ENCODE data around the gene PAN3.

The PAN3 gene

DNA sequence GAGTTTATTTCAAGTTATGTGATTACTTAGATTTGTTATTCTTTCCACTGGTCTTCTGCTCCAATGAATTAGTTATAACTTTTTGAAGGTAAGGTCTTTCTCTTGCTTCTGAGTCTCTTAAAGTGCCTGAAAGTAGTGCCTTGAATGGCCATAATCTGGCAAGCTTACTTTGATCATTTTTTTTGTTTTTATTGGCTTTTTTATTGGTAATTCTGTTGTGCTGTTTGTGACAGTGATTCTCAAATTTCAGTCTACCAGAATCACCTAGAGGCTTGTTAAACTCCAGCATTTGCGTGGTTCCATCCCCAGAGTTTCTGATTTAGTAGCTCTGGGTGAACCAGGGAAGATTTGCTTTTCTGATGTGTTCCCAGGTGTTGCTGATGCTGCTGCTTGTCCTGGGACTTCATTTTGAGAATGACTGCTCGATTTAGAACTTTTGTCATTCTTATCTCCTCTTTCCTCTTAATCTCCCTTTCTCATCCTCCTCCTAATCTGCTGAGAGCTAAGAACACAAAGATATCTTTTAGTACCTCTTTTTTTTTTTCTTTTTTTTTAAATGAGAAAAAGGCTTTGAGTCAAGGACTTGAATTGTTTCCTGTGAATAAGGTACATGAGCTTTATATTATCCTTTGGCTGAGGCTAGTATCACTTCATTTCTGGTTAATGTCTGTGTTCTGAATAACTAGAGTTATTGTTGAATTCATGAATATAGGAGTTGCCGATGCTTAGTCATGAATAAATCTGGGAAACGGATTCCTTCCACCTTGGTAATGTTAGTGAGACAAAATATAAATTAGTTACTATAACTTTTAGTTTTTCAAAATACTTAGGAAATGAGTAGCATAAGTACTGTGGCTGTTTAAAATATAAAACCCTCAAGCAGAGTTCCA lies 91.4 kb downstream of the PAN3 start:
- DNase-seq = no peak

DNA sequence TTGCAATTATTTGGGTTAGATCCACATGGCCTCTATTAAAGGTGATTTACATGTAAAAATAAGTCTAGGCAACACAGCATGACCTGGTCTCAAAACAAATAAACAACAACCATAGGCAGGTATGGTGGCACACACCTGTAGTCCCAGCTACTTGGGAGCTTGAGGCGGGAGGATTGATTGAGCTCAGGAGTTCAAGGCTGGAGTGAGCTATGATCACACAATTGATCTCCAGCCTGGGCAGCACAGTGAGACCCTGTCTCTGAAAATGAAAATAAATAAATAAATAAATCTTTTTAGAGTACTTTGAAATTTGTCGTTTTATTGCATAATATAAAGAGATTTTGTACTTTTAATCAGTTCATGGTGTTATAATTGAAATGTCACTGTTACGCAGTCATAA lies 93.3 kb downstream of the PAN3 start:
- no peak for DNase-seq

DNA sequence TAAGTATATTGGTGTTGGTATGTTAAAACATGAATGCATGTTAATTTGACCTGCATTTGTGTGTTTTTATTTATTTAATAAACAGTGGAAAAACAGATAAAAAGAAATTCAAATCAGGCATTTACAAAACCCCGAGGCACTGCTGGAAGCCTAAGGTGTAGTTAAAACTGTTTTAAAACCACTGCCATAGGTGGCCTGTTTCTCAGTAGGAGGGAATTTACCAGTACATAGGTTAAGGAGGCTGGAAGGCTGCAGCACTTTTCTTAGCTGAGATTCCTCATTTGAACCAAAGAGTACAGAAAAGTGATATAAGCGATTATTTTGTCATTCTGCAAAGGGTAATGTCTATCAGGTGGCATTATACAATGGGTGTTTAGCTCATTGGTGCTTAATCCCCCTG lies 99.6 kb downstream of the PAN3 start:
- no peak for DNase-seq

DNA sequence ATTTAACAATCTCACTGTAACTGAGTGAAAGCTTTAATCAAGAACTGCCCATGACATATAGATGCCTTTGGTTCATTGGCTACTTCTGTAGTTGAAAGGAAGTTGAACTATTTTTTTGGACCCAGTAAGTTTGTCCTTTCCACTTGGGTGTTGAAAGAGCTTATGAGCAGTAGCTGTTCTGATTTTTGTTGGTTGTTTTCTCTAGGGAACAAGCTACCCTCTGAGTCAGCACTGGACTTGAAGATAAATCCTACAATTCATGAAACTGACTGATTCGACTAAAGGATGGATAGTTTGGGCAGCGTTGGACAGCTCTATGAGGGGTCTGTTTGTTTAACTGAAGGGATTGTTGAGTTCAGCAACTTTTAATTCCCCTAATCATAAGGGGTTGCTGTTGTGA lies 101.0 kb downstream of the PAN3 start:
- DNase-seq = no peak

DNA sequence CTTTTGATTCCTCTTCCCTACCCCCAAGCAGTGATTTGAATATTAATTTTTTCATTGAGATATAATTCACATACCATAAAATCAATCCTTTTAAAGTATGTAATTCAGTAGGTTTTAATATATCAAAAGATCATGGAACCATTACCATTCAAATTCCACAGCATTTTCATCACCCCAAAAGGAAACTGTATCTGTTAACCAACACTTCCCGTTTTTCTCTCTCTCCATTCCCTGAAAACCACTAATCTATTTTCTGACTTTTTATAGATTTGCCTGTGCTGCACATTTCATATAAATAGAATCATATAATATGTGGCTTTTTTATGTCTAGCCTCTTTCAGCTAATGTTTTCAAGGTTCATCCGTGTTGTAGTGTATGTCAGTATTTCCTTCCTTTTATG lies 107.1 kb downstream of the PAN3 start:
- DNase-seq = no peak

DNA sequence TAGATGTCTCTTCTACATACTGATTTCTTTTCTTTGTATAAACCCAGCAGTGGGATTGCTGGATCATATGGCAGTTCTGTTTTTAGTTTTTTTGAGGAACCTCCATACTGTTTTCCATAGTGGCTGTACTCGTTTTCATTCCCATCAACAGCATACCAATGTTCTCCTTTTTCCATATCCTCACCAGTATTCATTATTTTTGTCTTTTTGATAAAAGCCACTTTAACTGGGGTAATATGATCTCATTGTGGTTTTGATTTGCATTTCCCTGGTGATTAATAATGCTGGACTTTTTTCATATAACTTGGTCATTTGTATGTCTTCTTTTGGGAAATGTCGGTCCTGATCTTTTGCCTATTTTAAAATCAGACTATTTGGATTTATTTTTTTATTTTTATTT lies 108.5 kb downstream of the PAN3 start:
- DNase-seq = no peak

DNA sequence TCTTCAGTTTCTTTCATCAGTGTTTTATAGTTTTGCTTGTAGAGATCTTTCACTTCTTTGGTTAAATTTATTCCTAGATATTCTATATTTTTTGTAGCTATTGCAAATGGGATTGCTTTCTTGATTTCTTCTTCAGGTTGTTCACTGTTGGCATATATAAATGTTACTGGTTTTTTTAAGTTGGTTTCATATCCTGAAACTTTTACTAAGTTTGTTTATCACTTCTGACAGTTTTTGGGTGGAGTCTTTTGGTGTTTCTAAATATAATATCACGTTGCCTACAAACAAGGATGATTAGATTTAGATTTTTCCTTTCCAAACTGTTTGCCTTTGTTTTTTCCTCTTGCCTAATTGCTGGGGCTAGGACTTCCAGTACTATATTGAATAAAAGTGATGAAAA lies 109.7 kb downstream of the PAN3 start:
- DNase-seq = no peak

DNA sequence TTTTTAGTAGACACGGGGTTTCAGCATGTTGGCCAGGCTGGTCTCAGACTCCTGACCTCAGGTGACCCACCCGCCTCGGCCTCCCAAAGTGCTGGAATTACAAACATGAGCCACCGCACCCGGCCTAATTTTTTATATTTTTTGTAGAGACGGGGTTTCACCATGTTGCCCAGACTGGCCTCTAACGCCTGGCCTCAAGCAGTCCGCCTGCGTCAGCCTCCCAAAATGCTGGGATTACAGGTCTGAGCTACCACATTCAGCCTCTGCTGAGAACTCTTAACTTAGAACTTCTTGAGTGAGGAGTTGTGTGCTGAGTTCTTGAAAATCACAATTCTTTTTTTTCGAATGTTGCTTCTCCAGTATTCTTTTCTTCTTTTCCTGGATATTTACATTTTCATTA lies 112.2 kb downstream of the PAN3 start:
- DNase-seq = no peak

DNA sequence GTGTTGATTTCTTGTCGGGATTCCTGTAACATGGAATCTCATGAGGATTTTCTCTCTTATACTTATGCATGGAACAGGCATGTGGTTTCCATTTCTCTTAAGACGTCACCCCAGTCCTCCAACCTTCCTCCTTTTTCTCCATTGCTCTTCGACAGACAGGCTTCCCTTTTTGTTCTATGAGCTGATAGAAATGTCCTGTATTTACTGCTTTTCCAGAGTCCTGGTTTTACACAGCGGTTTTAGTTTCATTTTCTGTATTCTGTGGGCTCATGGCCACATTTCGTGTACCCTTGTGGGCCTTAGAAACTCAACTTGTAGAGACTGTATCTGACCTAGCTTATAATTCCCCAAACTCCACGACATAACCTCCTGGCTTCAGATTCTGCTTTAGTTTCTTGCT lies 113.1 kb downstream of the PAN3 start:
- DNase-seq = no peak

DNA sequence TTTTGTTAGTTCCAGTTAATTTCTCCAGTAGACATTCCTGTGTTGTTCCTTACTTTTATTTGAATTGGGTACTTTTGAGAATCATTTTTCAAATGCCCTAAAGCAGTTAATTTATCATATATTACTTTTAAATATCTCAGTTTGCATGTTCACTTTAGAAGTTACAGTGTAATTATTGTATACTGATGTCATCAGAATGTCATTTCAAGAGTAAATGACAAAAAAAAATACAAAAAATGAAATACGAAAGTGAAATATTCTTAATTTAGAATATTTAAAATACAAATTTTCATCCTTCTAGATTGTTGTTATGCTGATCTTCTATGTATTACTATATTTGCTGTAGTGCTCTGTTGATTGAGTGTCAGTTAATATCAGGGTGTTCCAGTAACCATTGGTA lies 114.2 kb downstream of the PAN3 start:
- DNase-seq = no peak

DNA sequence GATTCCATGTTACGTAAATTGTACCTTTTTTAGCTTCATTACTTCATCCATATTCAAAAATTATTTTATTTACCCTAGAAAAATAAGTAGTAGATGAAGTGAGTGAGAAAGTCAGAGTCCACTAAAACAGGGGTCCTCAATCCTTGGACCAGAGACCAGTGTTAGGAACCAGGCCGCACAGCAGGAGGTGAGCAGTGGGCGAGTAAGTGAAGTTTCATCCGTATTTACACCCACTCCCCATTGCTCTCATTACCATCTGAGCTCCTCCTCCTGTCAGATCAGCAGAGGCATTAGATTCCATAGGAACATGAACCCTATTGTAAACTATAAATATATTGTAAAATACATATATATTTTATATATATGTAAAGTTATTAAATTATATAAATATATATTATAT lies 119.0 kb downstream of the PAN3 start:
- DNase-seq = no peak

DNA sequence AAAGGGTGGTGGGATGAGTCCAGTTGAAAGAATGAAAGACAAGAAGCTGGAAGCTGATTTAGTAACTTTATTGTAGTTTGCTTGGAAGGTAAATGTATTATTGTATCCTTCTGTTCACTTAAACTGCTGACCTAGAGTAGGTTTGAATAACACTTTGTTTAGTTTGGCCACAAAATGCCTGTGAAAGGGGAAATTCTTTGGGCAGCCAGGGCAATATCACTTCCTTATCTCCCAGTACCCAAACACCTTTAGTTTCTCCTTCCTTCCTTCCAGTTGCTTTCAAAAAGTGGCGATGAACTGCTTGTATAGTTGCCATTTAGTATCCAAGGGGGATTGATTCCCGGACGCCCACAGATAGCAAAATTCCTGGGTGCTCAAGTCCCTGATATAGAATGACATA lies 120.1 kb downstream of the PAN3 start:
- DNase-seq = no peak

DNA sequence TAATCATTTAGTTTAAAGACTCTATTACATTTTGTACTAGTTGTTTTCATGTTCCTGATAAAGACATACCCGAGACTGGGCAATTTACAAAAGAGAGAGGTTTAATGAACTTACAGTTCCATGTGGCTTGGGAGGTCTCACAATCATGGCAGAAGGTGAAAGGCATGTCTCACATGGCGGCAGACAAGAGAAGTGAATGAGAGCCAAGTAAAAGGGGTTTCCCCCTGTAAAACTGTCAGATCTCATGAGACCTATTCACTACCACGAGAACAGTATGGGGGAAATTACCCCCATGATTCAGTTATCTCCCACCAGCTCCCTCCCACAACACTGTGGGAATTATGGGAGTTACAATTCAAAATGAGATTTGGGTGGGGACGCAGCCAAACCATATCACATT lies 129.2 kb downstream of the PAN3 start:
- no peak for DNase-seq

DNA sequence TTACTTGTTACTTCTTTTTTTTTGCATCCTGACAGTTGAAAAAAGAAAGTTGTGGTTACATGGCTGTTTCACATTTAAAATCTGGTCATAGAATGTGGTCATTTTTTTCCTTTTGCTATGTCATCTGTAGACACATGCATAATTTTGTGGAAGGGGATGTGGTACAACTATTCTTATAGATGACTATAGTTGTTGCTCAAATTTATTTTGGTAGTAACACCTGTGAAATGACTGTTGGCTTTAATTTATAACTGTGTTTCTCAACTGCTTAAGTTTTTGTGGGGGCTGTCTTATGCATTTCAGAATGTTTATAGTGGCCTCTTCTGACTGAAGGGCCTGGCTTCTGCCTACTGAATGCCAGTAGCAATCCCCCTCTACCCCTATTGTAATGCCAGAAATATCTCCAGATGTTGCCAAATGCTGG lies 130.5 kb downstream of the PAN3 start:
- DNase-seq = peak in 1 of 2 donors; percentile 35

DNA sequence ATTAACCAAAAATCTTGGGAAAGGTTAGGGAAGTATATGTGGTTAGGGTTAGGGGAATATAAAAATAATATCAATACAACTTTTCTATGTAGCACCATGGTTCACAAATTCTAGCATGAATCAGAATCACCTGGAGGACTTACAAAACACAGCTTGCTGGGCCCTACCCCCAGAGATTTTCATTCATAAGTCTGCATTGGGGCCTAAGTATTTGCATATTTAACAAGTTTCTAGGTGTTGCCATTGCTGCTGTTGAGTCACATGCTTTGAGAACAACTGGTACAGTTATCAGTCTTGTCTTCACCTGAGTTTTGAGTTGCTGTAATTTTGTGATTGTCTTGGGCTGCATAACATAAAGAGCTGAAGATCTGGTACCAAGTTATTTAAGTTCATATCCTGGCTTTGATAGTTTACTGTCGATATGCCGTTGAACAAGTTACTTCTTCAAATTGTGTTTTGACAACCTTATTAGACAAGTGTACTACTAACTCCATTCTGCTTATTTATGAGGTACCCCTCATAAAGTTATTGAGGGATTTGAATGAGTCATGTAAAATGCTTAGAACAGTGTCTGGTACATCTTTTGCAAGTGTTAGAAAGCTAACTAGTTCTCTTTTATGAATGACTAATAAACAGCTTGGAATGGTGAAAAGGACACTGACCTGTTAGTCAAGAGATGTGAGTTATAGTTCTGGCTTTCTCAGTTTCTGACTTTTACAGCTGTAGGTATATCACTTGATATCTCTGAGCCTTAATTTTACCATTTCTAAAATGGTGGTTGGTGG lies 132.9 kb downstream of the PAN3 start:
- no peak for DNase-seq

DNA sequence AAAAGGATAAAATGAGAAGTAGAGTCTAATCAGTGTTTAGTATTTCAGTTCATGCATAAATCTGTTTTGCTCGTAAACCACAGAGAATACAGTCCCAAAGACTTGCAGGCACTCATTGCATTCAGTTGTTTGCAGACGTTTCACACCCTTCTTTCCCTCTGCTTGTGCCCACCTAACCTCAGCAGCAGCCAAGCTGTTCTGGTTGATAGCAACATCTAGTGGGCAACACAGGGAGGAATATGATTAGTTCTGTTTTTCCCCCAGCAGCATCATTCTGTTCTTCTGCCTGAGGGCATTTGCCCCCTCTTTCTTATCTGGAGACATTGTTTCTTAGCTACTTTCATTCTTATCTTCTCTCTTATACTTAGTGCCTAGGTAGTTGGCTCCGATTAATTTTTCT lies 135.6 kb downstream of the PAN3 start:
- DNase-seq = no peak

DNA sequence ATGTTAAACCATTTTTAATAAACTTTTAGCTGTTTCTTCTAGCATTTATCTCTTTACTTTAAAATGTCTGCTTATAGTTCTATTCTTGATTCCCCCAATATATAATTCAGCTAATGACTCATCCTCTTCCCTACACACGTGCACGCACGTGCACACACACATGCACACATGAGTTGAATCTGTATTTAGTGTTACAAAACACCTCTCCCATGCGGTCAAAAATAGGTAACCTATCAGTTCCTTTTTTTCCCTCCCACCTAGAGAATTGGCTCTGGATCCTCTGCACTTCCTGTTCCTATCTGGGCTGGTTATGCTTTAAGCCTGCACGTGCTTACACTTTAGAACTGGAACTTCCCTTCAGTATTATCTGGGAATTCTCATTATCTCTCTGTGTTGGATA lies 144.1 kb downstream of the PAN3 start:
- no peak for DNase-seq

DNA sequence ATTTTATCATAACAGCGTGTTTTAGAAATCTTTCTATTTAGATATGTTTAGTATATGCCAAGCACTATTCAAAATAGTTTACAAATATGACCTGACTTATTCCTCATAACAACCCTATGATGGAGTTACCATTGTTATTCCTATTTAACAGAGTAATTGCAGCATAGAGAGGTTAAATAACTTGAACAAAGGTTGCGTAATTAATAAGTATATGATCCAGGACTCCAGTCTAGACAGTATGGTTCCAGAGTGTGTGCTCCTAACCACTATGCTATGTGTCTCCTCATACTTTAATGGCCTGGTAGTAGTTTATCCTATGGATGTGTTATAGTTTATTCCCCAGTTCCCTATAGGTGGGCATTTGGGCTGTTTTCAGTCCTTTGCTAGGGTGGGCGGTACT lies 145.3 kb downstream of the PAN3 start:
- DNase-seq = no peak

DNA sequence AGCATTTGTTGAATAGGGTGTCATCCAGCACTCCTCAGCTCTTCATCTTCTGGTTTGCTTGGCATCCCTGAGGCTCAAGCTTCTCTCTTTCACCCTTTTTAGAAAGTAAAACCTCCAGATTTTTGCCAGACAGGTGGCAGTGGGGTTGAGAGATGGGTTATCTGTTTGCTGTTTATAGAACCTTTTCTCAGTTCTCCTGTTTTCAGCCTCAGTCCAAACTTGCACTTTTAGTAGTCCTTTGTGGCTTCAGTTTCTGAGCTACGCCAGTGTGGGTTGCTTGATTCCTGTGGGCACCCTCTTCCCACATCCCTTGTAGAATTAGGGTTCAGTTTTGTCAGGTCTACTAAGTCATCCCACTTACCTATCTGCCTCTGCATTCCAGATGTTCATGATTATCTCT lies 147.9 kb downstream of the PAN3 start:
- no peak for DNase-seq

DNA sequence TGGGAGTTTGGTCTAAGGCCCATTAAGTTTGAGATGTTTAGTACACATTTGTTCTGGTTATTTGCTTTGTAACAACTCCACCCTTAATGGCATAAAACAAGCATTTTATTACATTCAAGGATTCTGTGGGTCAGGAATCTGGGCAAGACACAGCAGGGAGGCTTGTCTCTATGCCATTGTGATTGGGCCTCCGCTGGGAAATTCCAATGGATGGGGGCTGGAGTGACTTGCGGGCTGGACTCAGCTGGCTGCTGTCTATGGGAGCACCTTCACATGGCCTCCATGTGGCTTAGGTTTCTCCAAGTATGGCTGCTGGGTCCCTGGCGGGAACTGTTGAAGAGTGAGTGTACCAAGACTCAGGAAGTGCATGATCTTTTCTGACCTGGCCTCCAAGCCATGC lies 159.0 kb downstream of the PAN3 start:
- no peak for DNase-seq

DNA sequence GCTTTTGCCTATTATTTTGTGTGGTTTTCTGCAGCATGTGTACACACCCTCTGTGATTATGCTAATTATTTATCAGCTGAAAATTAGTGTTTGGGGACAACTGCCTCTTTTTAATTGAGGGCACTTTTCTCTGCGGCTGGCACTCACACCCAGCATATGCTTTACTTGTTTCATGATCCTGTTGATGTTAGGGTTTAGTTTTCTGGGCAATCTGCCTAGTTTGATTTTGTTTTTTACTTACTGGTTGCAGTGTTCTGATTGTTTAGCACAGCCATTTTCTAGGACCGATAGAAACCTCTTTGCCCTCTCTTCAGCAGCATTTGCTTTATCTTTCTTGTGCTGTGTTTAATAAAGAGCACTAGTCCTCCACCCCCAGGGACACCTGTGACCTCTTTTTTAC lies 161.6 kb downstream of the PAN3 start:
- DNase-seq = no peak

DNA sequence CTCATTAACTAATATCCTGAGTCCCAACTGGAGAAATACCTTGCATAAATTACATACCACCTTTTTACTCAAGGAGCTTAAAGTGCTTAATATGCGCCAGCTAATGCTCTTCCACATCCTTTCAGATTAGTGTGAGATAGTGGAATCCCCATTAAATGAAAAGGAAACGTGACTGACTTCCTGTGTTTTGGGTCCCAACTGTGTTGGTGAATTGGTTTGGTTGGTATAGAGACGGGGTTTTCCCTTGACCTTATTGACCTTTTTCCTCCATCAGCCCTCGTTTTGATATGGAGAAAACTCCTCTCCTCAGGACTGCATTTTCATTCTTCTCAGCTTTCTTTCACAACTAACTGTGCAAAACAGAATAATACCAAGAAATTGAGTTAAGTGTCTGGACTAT lies 163.5 kb downstream of the PAN3 start:
- DNase-seq = no peak

DNA sequence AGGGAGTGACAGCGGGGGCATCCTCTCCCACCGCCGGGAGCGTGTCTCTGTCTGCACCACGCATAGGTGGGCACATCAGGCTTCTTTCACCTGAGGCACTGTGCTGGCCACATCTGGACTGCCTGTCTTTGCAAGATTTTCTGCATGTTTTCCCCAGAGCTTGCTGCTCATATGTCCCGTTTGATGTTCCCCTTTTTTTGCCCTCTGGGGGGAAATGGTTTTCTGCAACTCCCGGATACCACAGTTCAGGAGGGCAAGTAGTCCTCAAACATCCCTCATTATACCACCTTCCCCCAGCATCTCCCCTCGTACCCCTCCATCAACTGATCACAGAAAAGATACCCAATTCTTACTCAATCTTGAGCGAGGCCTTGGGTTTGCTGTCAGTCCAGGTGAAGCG lies 168.0 kb downstream of the PAN3 start:
- no peak for DNase-seq

DNA sequence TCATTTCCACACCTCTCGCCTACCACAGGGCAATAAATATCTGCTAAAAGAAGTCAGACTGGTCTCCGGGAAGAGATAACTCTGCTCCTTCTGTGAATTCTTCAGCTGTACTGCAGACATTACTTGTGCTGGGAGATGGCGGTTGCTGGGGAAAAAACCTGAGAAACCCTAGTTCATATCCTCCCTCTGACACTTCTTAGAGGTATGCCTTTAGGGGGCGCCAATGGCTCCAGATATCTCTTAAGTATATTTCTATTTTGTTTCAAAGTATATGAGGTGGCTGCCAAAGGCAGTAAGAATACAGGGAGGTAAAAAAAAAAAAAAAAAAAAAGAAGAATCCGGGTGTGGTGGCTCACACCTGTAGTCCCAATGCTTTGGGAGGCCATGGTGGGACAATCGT lies 175.2 kb downstream of the PAN3 start:
- no peak for DNase-seq

DNA sequence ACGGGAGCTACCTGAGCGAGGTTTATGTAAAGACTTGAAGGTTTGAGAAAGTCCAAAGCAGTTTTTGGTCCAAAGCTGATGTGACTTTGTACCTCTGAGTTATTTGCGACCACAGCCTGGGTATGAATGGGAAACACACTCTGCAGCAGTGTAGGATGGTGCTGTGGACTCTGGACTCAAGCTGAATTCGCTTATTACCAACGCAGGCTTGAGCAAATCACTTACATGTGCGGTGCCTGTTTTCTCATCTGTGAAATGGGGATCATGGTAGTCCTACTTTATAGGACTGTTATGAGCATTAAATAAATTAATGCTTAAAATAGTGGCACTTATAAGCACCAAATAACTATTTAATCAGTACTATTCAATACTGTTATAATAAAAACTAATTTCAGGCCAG lies 176.5 kb downstream of the PAN3 start:
- no peak for DNase-seq
